HEK293 (cell line): ENCODE data around the gene RBM20.

Experiments
- CTCF ChIA-PET: fragments of 350-600 bp; formaldehyde crosslinking; extraction: SDS; loops from one replicate; lab custom pipeline; 2021; ENCODE audit warnings: antibody characterized with exemption; lab: Yijun Ruan, JAX
- POLR2A ChIA-PET: fragments of 300-600 bp; formaldehyde crosslinking; extraction: SDS; loops from one replicate; lab custom pipeline; 2020; ENCODE audit warnings: antibody characterized with exemption, inconsistent platforms; lab: Yijun Ruan, JAX
- H3K27ac ChIP-seq: fragments of 200-500 bp; sonication (Bioruptor generic); 2 replicates; pipeline ENCODE4 v1.5.1; 2014; ENCODE audit warnings: low read depth, low read length, control low read depth, inconsistent platforms; ENCODE audit errors: extremely low read depth
- H3K36me3 ChIP-seq, 2 experiments: fragments of 200-500 bp in 1 of 2; sonication (Bioruptor generic) in 1 of 2; 1 replicate in 1 of 2; 2 replicates in 1 of 2; pipeline ENCODE4 v1.5.1; 2014 to 2017; ENCODE audit warnings: inconsistent platforms in 2 of 2, low read length in 2 of 2; ENCODE audit not compliant: control insufficient read depth in 2 of 2, insufficient read depth in 1 of 2
- H3K4me1 ChIP-seq: fragments of 200-500 bp; sonication (Bioruptor generic); 2 replicates; pipeline ENCODE4 v1.5.1; 2014; ENCODE audit warnings: mild to moderate bottlenecking, low read length, inconsistent platforms; ENCODE audit not compliant: control insufficient read depth, insufficient read depth
- H3K4me3 ChIP-seq: 2 replicates; pipeline ENCODE4 v1.5.1; 2011; ENCODE audit warnings: low read depth, mild to moderate bottlenecking, control low read depth, low read length, moderate library complexity
- H3K9me3 ChIP-seq: fragments of 200-500 bp; sonication (Bioruptor generic); 2 replicates; pipeline ENCODE4 v1.5.1; 2014; ENCODE audit warnings: low read depth, low read length, inconsistent platforms; ENCODE audit not compliant: control insufficient read depth, insufficient read depth
- FEZF1 ChIP-seq: fragments of 450-650 bp; formaldehyde crosslinking; IDR thresholded peaks from 2 replicates; pipeline ENCODE4 v1.5.1; 2016; ENCODE audit warnings: missing biosample characterization, missing genetic modification characterization
- GLIS1 ChIP-seq: fragments of 450-650 bp; formaldehyde crosslinking; IDR thresholded peaks from 2 replicates; pipeline ENCODE4 v1.5.1; 2016; ENCODE audit warnings: missing biosample characterization, missing genetic modification characterization
- KLF16 ChIP-seq: fragments of 450-650 bp; formaldehyde crosslinking; IDR thresholded peaks from 2 replicates; pipeline ENCODE4 v1.5.1; 2017; ENCODE audit warnings: missing biosample characterization, missing genetic modification characterization
- KLF8 ChIP-seq: fragments of 450-650 bp; formaldehyde crosslinking; IDR thresholded peaks from 2 replicates; pipeline ENCODE4 v1.5.1; 2016; ENCODE audit warnings: missing biosample characterization, missing genetic modification characterization
- MZF1 ChIP-seq: fragments of 450-650 bp; formaldehyde crosslinking; IDR thresholded peaks from 2 replicates; pipeline ENCODE4 v1.5.1; 2017; ENCODE audit warnings: missing biosample characterization, missing genetic modification characterization, borderline replicate concordance
- REST ChIP-seq: fragments of 450-650 bp; formaldehyde crosslinking; IDR thresholded peaks from 2 replicates; pipeline ENCODE4 v1.5.1; 2016; ENCODE audit warnings: missing biosample characterization, missing genetic modification characterization
- SETDB1 ChIP-seq: IDR thresholded peaks from one replicate; pipeline ENCODE4 v1.6.1; 2017; ENCODE audit warnings: mild to moderate bottlenecking, low read length, moderate library complexity, mixed read lengths; ENCODE audit not compliant: insufficient read length
- ZFP3 ChIP-seq: fragments of 450-650 bp; formaldehyde crosslinking; IDR thresholded peaks from 2 replicates; pipeline ENCODE4 v1.5.1; 2016; ENCODE audit warnings: low read depth, missing biosample characterization, missing genetic modification characterization
- ZNF133 ChIP-seq: fragments of 450-650 bp; formaldehyde crosslinking; IDR thresholded peaks from 2 replicates; pipeline ENCODE4 v1.5.1; 2016; ENCODE audit warnings: missing biosample characterization, missing genetic modification characterization
- ZNF138 ChIP-seq: fragments of 450-650 bp; formaldehyde crosslinking; IDR thresholded peaks from 2 replicates; pipeline ENCODE4 v1.5.1; 2016; ENCODE audit warnings: missing biosample characterization, missing genetic modification characterization, borderline replicate concordance
- ZNF221 ChIP-seq: fragments of 450-650 bp; formaldehyde crosslinking; IDR thresholded peaks from 2 replicates; pipeline ENCODE4 v1.5.1; 2017; ENCODE audit warnings: missing biosample characterization, missing genetic modification characterization, borderline replicate concordance
- ZNF23 ChIP-seq: fragments of 450-650 bp; formaldehyde crosslinking; IDR thresholded peaks from 2 replicates; pipeline ENCODE4 v1.5.1; 2016; ENCODE audit warnings: missing biosample characterization, missing genetic modification characterization, borderline replicate concordance
- ZNF302 ChIP-seq: fragments of 450-650 bp; formaldehyde crosslinking; IDR thresholded peaks from 2 replicates; pipeline ENCODE4 v1.5.1; 2016; ENCODE audit warnings: missing biosample characterization, missing genetic modification characterization, low read depth
- ZNF433 ChIP-seq: fragments of 450-650 bp; formaldehyde crosslinking; IDR thresholded peaks from 2 replicates; pipeline ENCODE4 v1.5.1; 2016; ENCODE audit warnings: missing biosample characterization, missing genetic modification characterization, low read depth
- ZNF560 ChIP-seq: fragments of 450-650 bp; formaldehyde crosslinking; IDR thresholded peaks from 2 replicates; pipeline ENCODE4 v1.5.1; 2017; ENCODE audit warnings: missing biosample characterization, missing genetic modification characterization, borderline replicate concordance
- ZNF692 ChIP-seq: fragments of 450-650 bp; formaldehyde crosslinking; IDR thresholded peaks from 2 replicates; pipeline ENCODE4 v1.5.1; 2016; ENCODE audit warnings: missing biosample characterization, missing genetic modification characterization
- ZNF704 ChIP-seq: fragments of 450-650 bp; formaldehyde crosslinking; IDR thresholded peaks from 2 replicates; pipeline ENCODE4 v1.5.1; 2016; ENCODE audit warnings: missing biosample characterization, missing genetic modification characterization
- ZNF747 ChIP-seq: fragments of 450-650 bp; formaldehyde crosslinking; IDR thresholded peaks from 2 replicates; pipeline ENCODE4 v1.5.1; 2016; ENCODE audit warnings: missing biosample characterization, missing genetic modification characterization
- ZXDB ChIP-seq: fragments of 450-650 bp; formaldehyde crosslinking; IDR thresholded peaks from 2 replicates; pipeline ENCODE4 v1.5.1; 2016; ENCODE audit warnings: missing biosample characterization, missing genetic modification characterization
- TF ChIP-seq, protein P1 (sequence below): fragments of 450-650 bp; formaldehyde crosslinking; IDR thresholded peaks from 2 replicates; pipeline ENCODE4 v1.5.1; 2016; ENCODE audit warnings: missing biosample characterization, missing genetic modification characterization

Gene RBM20

DNA sequence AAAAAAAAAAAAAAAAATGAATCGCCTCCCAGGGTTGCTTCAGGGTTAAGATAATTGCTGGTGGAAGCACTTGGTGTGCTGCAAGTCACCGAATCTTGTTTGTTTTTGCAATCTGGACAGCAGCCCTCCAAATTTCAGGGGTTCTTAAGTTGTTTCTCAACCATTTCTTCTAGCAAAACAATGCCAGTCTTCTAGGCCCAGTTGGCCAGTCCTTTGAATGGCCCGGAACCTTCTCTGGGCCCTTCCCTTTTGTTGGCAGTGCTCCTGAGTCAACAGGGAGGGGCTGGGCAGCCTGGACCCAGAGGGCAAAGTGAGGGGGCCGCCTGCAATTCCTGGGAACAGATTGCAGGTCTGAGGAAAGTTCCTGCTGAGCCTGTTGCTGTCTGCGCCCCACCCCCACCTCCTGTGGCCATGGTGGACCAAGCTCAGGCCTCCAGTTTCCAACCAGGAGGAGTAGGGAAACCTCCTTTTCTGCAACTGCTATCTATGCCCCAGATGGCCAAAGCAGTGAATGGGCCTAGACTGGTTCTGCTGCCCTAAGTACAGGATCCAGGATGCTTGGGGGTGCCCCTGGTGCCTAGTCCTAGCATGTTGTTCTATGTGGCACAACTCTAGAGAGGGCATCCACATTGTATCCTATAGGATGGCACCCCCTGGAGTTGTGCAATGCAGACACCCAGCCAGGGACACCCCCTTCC lies 196.2 kb downstream of the RBM20 start:
- TF ChIP-seq ZNF138 (tag by site-specific recombination) (no peak), ZNF704 (tag by site-specific recombination) (no peak), ZNF133 (tag by site-specific recombination) (no peak), MZF1 (no peak), KLF16 (tag by site-specific recombination) (no peak), ZNF302 (tag by site-specific recombination) (no peak), ZNF747 (tag by site-specific recombination) (no peak), ZNF23 (tag by site-specific recombination) (no peak), ZXDB (tag by site-specific recombination) (no peak), ZFP3 (no peak), SETDB1 (no peak), GLIS1 (tag by site-specific recombination) (no peak), REST (tag by site-specific recombination) (no peak), KLF8 (tag by site-specific recombination) (no peak), ZNF560 (tag by site-specific recombination) (no peak), FEZF1 (tag by site-specific recombination) (no peak), ZNF221 (no peak), ZNF433 (tag by site-specific recombination) (no peak), ZNF692 (tag by site-specific recombination) (no peak)
- TF ChIP-seq, protein P1, sequence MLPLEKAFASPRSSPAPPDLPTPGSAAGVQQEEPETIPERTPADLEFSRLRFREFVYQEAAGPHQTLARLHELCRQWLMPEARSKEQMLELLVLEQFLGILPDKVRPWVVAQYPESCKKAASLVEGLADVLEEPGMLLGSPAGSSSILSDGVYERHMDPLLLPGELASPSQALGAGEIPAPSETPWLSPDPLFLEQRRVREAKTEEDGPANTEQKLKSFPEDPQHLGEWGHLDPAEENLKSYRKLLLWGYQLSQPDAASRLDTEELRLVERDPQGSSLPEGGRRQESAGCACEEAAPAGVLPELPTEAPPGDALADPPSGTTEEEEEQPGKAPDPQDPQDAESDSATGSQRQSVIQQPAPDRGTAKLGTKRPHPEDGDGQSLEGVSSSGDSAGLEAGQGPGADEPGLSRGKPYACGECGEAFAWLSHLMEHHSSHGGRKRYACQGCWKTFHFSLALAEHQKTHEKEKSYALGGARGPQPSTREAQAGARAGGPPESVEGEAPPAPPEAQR (tag by site-specific recombination), result no peak
- TF ChIP-seq, all 188 proteins: peak for 0
- no peak overlapping the region for H3K27ac ChIP-seq
- ChIA-PET POLR2A (no interaction called here), CTCF (interaction anchor here (0.6 kb wide), 1 partner anchor 11 kb away, joined by 3 read pairs; no protein-coding TSS in a partner anchor)
- H3K36me3 ChIP-seq, result peaks cover 0 to 7% of the 10 kb centered on the region in 2 experiments; a peak in 1 of 3 replicates
- no peaks in the 10 kb centered on the region for H3K9me3 ChIP-seq
- H3K4me1 ChIP-seq, result peaks cover 4% of the 10 kb centered on the region; the same call in 1 of the 2 replicates
- no peak overlapping the region for H3K4me3 ChIP-seq
